Endothelial cell of umbilical vein (primary cell): ENCODE results near the gene SLC22A23. TPM values are rescaled to one million over a fixed set of nuclear protein-coding genes. Genes with fewer than 3 reads are reported as not detected.
A peak's percentile ranks its signal among the peaks of the same experiment; 100 is the strongest.

Source experiments
- BruUV-seq: library from RNA; stranded (reverse); fragments of 400-500 nt; replicated peaks from 2 replicates; lab custom pipeline; 2021; lab: Mats Ljungman, UMichigan
- CTCF ChIA-PET: fragments of 300-600, 350-600 bp; sonication (Branson Sonifier 250); formaldehyde crosslinking; loops from one replicate; lab custom pipeline; 2021; ENCODE audit warnings: antibody characterized with exemption, inconsistent platforms; lab: Charles Lee
- POLR2A ChIA-PET: fragments of 300-600, 350-600 bp; sonication (Branson Sonifier 250); formaldehyde crosslinking; loops from one replicate; lab custom pipeline; 2021; ENCODE audit warnings: antibody characterized with exemption, inconsistent platforms; lab: Charles Lee
- DNase-seq: peaks from one replicate; pipeline ENCODE4 v3.0.0-alpha.2; 2011; ENCODE audit warnings: low read depth, low spot score
- FAIRE-seq: peaks from 2 replicates; lab custom pipeline; 2011; peaks lifted over from hg19 to GRCh38; lab: Jason Lieb, UNC
- H2AFZ ChIP-seq: 2 replicates; pipeline ENCODE4 v1.6.0; 2012; ENCODE audit warnings: low read depth, low read length, control low read depth, inconsistent platforms
- H3K27ac ChIP-seq: 2 replicates; pipeline ENCODE4 v1.5.1; 2011; ENCODE audit warnings: low read depth, mild to moderate bottlenecking, control low read depth, low read length, moderate library complexity; ENCODE audit not compliant: insufficient read depth
- H3K27me3 ChIP-seq, 2 experiments: 2 replicates each; pipeline versions ENCODE4 v1.6.0 to v1.6.1; 2011; ENCODE audit warnings: low read length in 2 of 2, mixed read lengths in 1 of 2; ENCODE audit not compliant: control insufficient read depth in 2 of 2, insufficient read depth in 2 of 2
- H3K36me3 ChIP-seq, 2 experiments: 2 replicates in 1 of 2; 3 replicates in 1 of 2; pipeline ENCODE4 v1.5.1; 2011; ENCODE audit warnings: low read length in 2 of 2, mild to moderate bottlenecking in 1 of 2, moderate library complexity in 1 of 2; ENCODE audit not compliant: control insufficient read depth in 2 of 2, insufficient read depth in 2 of 2; ENCODE audit errors: extremely low read depth in 1 of 2
- H3K4me1 ChIP-seq: 3 replicates; pipeline ENCODE4 v1.5.1; 2011; ENCODE audit warnings: mild to moderate bottlenecking, low read length; ENCODE audit not compliant: control insufficient read depth, insufficient read depth; ENCODE audit errors: extremely low read depth
- H3K4me2 ChIP-seq: 2 replicates; pipeline ENCODE4 v1.6.1; 2011; ENCODE audit warnings: low read length, control low read depth, mixed read lengths; ENCODE audit not compliant: insufficient read depth
- H3K4me3 ChIP-seq, 3 experiments: fragments of 200-600 bp in 1 of 3; sonication (generic), shearing (Covaris generic) in 1 of 3; replicated peaks in 1 of 3; 2 replicates each; pipeline ENCODE4 v1.5.1; 2011 to 2016; ENCODE audit warnings: control low read depth in 3 of 3, low read length in 3 of 3, mild to moderate bottlenecking in 2 of 3, inconsistent platforms in 1 of 3, low read depth in 1 of 3, moderate library complexity in 1 of 3; ENCODE audit not compliant: insufficient read depth in 1 of 3
- H3K79me2 ChIP-seq: 2 replicates; pipeline ENCODE4 v1.6.0; 2012; ENCODE audit warnings: low read length, inconsistent platforms; ENCODE audit not compliant: control insufficient read depth, insufficient read depth
- H3K9ac ChIP-seq: replicated peaks from 2 replicates; pipeline ENCODE3; 2011; ENCODE audit warnings: low read length, control low read depth; ENCODE audit not compliant: insufficient read depth; ENCODE audit errors: extremely low read depth
- H3K9me1 ChIP-seq: replicated peaks from 3 replicates; pipeline ENCODE4 v1.6.0; 2011; ENCODE audit warnings: mild to moderate bottlenecking, low read length; ENCODE audit not compliant: control insufficient read depth, insufficient read depth; ENCODE audit errors: extremely low read depth
- H3K9me3 ChIP-seq: replicated peaks from 2 replicates; pipeline ENCODE4 v1.5.1; 2012; ENCODE audit warnings: low read length, inconsistent platforms; ENCODE audit not compliant: control insufficient read depth, insufficient read depth
- H4K20me1 ChIP-seq: replicated peaks from 2 replicates; pipeline ENCODE3; 2011; ENCODE audit warnings: mild to moderate bottlenecking, low read length; ENCODE audit not compliant: control insufficient read depth, insufficient read depth; ENCODE audit errors: extremely low read depth
- CTCF ChIP-seq, 2 donors: IDR thresholded peaks; 1 replicate in 1 of 2; 2 replicates in 1 of 2; pipeline ENCODE4 v1.5.1; 2011; ENCODE audit warnings: low read length in 2 of 2, mild to moderate bottlenecking in 2 of 2, moderate library complexity in 2 of 2, control low read depth in 1 of 2, inconsistent platforms in 1 of 2, low read depth in 1 of 2; ENCODE audit not compliant: insufficient read depth in 1 of 2; ENCODE audit errors: extremely low read depth in 1 of 2
- FOS ChIP-seq: IDR thresholded peaks from 2 replicates; pipeline ENCODE4 v1.6.1; 2011; ENCODE audit warnings: mild to moderate bottlenecking, low read length, moderate library complexity, borderline replicate concordance; ENCODE audit not compliant: insufficient read depth
- GATA2 ChIP-seq: IDR thresholded peaks from 2 replicates; pipeline ENCODE4 v1.7.0; 2011; ENCODE audit warnings: low read depth, mild to moderate bottlenecking, moderate library complexity, mixed read lengths, low read length; ENCODE audit not compliant: insufficient read length, insufficient read depth
- JUN ChIP-seq: IDR thresholded peaks from 2 replicates; pipeline ENCODE4 v1.6.1; 2011; ENCODE audit warnings: borderline replicate concordance, low read depth; ENCODE audit not compliant: insufficient read length, insufficient read depth
- MYC ChIP-seq: IDR thresholded peaks from one replicate; pipeline ENCODE4 v1.6.1; 2011; ENCODE audit warnings: mild to moderate bottlenecking, low read depth, low read length
- POLR2A ChIP-seq: IDR thresholded peaks from 2 replicates; pipeline ENCODE4 v1.6.1; 2012; ENCODE audit warnings: low read depth, mild to moderate bottlenecking, control low read depth, low read length
- POLR2AphosphoS5 ChIP-seq: IDR thresholded peaks from 2 replicates; pipeline ENCODE4 v1.6.1; 2012; ENCODE audit warnings: low read depth, mild to moderate bottlenecking, control low read depth, low read length, moderate library complexity; ENCODE audit not compliant: insufficient read depth
- dilution Hi-C: fragments of 300-500 bp; cut with MboI; formaldehyde crosslinking; loops from one replicate; pipeline ENCODE4 v1.15.0; 2019; ENCODE audit warnings: low sequenced_read_pairs; ENCODE audit not compliant: extremely low pct_ligation_motif_present
- intact Hi-C: fragments of 100-400 bp; cut with micrococcal nuclease; formaldehyde crosslinking; loops from one replicate; pipeline ENCODE4 v1.10.0; 2022
- polyA plus RNA-seq, 4 experiments: library from polyadenylated mRNA; depleted of rRNA in 3 of 4; stranded (reverse) in 3 of 4; unstranded in 1 of 4; fragments of >200 nt; gene quantifications; 2 replicates each; pipeline versions ENCODE4 v1.2.1 to v1.2.3, GENCODE V29; 2011 to 2012; ENCODE audit warnings: missing spikeins in 1 of 4
- total RNA-seq: library from RNA; stranded (reverse); gene quantifications from 2 replicates; pipeline ENCODE4 v1.2.3, GENCODE V29; 2021

The SLC22A23 gene
- total and polyA plus RNA-seq, 2 donors (not counting 3 experiments of a cell fraction or from before 2014, with no cell fraction given) = 4.2 to 14.3 TPM

GRCh38 chr6:3325210-3325609 lies 131.6 kb downstream of the SLC22A23 start:
- no TSS peak for BruUV-seq
- DNase-seq (peak; percentile 74), FAIRE-seq (peak; percentile 35)
- H3K9ac ChIP-seq = peak overlapping the region; percentile 49
- POLR2A ChIA-PET = interaction anchor here (1.3 to 2.0 kb wide), 2 partner anchors 11 to 43 kb away, joined by 5 to 10 read pairs; no protein-coding TSS in a partner anchor
- H3K27ac ChIP-seq = peak overlapping the region; percentile 89
- dilution Hi-C loops (no loop called here), intact Hi-C loops (loop anchor here (2.0 kb wide), 3 partner anchors 30 to 588 kb away; partner anchors contain the start of gene PSMG4)
- no peak overlapping the region for H3K4me3 ChIP-seq
- no peaks in the 10 kb centered on the region for H3K27me3 ChIP-seq
- CTCF ChIA-PET = interaction anchor here (1.0 to 2.2 kb wide), 5 partner anchors 9 to 524 kb away, joined by 3 to 8 read pairs (median 4); partner anchors contain the start of gene FAM50B
- H2AFZ ChIP-seq = no peak overlapping the region
- H3K9me3 ChIP-seq = no peaks in the 10 kb centered on the region
- no peaks in the 10 kb centered on the region for H3K79me2 ChIP-seq
- H3K4me2 ChIP-seq = peak overlapping the region; percentile 23
- H4K20me1 ChIP-seq = no peaks in the 10 kb centered on the region
- H3K4me1 ChIP-seq = peaks cover 23% of the 10 kb centered on the region
- H3K9me1 ChIP-seq = no peaks in the 10 kb centered on the region
- no peaks in the 10 kb centered on the region for H3K36me3 ChIP-seq
- no peak for TF ChIP-seq JUN
- TF ChIP-seq FOS = no peak
- TF ChIP-seq CTCF (IDR thresholded peaks at IDR 0.05; ENCODE audit: extremely low read depth in 1 of 2, insufficient read depth in 1 of 2, low read depth in 1 of 2, low read length in 2 of 2) = no peak
- no peak for TF ChIP-seq MYC
- TF ChIP-seq POLR2AphosphoS5 = no peak
- TF ChIP-seq GATA2 = no peak
- TF ChIP-seq POLR2A = no peak
